ENCODE data around the gene SLC40A1. TPM values are rescaled to one million over a fixed set of nuclear protein-coding genes. Genes with fewer than 3 reads are reported as not detected.
A peak's percentile ranks its signal among the peaks of the same experiment; 100 is the strongest.

SLC40A1 gene
- total RNA-seq, 1 donor, result 19.7 TPM

GRCh38 chr2:189570570-189571031 is 10.0 kb downstream of the SLC40A1 start:
- no peak overlapping the region for H3K4me3 ChIP-seq (ENCODE audit: low read depth, low read length)
- peak; percentile 59 for DNase-seq (ENCODE audit: low read depth)
- TF ChIP-seq CTCF (IDR thresholded peaks at IDR 0.05; ENCODE audit: insufficient read depth, low read length), result no peak

DNA sequence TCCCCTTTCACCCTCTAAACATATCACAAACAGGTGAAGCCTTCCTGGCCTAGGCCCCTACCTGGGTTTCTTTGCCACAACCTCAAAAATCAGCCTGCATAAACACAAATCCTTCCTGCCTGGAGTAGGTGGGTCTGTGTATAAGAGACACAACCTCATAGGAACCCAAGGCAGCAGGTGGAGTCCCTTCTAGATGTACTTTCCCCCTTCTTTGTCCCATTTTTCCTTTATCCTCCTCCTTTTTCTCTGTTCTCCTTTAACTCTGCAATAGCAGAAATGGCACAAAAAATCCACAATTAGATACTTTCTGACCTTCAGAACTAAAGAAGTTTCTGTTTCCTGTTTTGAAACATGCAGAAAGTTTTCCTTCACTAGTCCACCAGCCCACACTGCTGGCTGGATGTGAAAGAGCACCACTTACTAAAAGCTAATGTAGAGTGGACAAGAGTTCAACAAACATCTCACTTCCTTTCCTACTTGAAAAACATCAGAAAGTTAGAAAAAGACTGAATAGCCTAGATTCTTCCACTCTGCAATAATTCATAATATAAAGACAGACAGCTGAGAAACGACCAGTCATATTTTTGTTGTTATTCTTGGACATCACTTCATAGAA is 11.2 kb downstream of the SLC40A1 start:
- TF ChIP-seq CTCF (IDR thresholded peaks at IDR 0.05; ENCODE audit: insufficient read depth, low read length), result peak; percentile 43
- no peak for DNase-seq (ENCODE audit: low read depth)
- H3K4me3 ChIP-seq (ENCODE audit: low read depth, low read length), result no peak overlapping the region

DNA sequence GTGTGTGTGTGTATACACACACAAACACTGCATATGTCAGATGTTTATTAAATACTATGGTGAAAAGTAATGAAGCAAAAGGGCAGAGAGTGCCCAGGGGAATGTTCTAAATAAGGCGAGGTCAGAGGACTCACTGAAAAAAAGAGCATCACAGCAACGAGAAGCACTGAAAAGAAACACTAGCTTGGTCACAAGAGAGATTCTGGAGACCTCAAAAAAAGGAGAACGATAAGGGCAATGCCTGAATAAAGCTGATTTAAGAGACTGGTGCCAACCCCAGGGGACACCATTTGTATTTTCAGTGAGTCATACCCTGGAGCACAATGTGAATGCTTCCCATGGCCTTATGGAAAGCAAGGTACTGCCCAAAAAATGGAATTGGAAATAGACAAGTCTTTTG is 14.5 kb downstream of the SLC40A1 start:
- DNase-seq (ENCODE audit: low read depth), result peak; percentile 74
- no peak overlapping the region for H3K4me3 ChIP-seq (ENCODE audit: low read depth, low read length)
- no peak for TF ChIP-seq CTCF (IDR thresholded peaks at IDR 0.05; ENCODE audit: insufficient read depth, low read length)

GRCh38 chr2:189561371-189562038 is 19.1 kb downstream of the SLC40A1 start:
- TF ChIP-seq CTCF (IDR thresholded peaks at IDR 0.05; ENCODE audit: insufficient read depth, low read length), result no peak
- H3K4me3 ChIP-seq (ENCODE audit: low read depth, low read length), result no peak overlapping the region
- DNase-seq (ENCODE audit: low read depth), result no peak

DNA sequence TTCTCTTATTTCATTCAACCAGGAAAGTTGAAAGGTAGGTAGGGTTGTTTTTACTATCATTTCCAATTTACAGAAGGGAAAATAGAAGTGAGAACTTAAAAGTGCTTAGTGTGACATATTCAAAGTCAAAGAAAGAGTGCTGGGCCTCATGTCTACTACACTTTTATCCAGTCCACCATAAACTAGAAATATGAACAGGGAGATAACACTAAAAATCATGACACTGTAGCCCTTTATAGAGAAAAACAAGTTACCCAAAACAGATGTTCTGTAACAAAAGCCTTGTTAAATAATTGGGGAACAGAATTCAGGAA is 20.4 kb downstream of the SLC40A1 start:
- no peak for TF ChIP-seq CTCF (IDR thresholded peaks at IDR 0.05; ENCODE audit: insufficient read depth, low read length)
- DNase-seq (ENCODE audit: low read depth), result no peak
- H3K4me3 ChIP-seq (ENCODE audit: low read depth, low read length), result no peak overlapping the region

DNA sequence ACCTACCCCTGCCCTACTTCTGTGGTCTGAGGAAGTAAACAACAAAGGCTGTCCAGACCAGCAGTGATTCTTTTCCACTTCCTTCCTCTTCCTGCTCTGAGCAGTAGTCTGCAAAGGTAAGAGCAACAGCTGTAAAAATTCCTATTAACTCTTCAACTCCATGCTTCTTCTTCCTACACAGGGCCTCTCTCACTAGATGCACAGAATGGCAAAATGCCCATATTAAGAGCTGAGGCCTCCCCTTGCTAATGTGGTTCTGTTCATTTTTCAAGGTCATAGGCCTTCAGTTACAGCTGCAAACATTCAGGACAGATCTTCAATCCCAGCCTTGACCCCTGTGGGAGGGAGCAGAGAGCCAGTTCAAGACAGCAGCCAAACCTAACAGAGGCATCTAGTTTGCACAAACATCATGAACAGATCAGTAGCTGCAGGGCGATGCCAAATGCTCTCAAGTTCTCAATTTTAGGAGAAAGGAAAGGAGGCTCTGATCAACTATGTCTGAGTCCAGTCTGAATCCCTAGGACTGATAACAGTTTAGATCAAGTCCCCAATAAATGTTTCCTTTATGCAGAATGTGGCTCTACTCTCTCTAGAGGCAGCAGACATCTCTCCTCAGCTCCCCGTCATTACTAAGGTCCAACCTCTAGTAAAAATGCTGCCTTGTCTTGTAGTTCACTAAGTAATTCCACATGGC is 20.9 kb downstream of the SLC40A1 start:
- no peak for DNase-seq (ENCODE audit: low read depth)
- H3K4me3 ChIP-seq (ENCODE audit: low read depth, low read length), result no peak overlapping the region
- no peak for TF ChIP-seq CTCF (IDR thresholded peaks at IDR 0.05; ENCODE audit: insufficient read depth, low read length)

Data from fibroblast of the aortic adventitia (primary cell).